Measurements from ENCODE around the gene KCNG3.

DNA sequence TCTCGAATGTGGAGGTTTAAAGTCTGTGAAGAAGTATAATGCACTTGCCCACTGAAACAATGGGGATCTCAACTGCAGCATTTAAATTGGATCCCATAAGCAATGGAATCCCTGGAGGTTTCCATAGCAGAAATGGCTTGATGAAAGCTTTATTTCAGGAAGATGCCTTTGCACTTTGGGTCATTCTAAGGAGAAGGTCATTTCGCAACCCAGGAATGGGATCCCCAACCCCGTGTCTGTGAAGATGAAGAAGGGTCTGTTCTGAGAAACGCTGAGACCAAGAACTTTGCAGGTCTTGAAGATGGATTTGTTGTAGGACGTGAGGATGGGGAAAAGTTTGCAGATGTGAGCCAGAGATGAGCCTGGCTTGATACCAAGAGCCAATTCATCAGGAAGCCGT, 1.8 kb upstream of the KCNG3 start:
- TF ChIP-seq, protein P1, sequence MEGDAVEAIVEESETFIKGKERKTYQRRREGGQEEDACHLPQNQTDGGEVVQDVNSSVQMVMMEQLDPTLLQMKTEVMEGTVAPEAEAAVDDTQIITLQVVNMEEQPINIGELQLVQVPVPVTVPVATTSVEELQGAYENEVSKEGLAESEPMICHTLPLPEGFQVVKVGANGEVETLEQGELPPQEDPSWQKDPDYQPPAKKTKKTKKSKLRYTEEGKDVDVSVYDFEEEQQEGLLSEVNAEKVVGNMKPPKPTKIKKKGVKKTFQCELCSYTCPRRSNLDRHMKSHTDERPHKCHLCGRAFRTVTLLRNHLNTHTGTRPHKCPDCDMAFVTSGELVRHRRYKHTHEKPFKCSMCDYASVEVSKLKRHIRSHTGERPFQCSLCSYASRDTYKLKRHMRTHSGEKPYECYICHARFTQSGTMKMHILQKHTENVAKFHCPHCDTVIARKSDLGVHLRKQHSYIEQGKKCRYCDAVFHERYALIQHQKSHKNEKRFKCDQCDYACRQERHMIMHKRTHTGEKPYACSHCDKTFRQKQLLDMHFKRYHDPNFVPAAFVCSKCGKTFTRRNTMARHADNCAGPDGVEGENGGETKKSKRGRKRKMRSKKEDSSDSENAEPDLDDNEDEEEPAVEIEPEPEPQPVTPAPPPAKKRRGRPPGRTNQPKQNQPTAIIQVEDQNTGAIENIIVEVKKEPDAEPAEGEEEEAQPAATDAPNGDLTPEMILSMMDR (IDR thresholded peaks at IDR 0.05), result no peak
- no peak for TF ChIP-seq POLR2A (IDR thresholded peaks at IDR 0.05)
